ENCODE data around the gene STAT5A. TPM values are rescaled to one million over a fixed set of nuclear protein-coding genes. Genes with fewer than 3 reads are reported as not detected.
"Not testable (repeated sequence)": the region's sequence is repeated elsewhere in the genome, so short reads cannot be mapped to it uniquely, and the experiment has no call there.

STAT5A gene
- total and polyA plus RNA-seq, 3 donors from 2014 or later = 13.7 to 37.0 (median 27.8) TPM

- no peaks in the 10 kb centered on the region for H3K27me3 ChIP-seq
- WGBS, 2 donors = 77 to 86% methylated on average over 14 of the region's 14 CpGs
- no peak for TF ChIP-seq POLR2A (IDR thresholded peaks at IDR 0.05)
- no peak for TF ChIP-seq CTCF (IDR thresholded peaks at IDR 0.05)
- DNase-seq = no peak
- peaks cover 34% of the 10 kb centered on the region for H3K4me1 ChIP-seq
- intact Hi-C loops (cut with DNase I; ENCODE audit: low total_unique reads) = no loop called here
- H3K27ac ChIP-seq = no peak overlapping the region
- no peak overlapping the region for H3K4me3 ChIP-seq
- H3K9me3 ChIP-seq = no peaks in the 10 kb centered on the region
- no peaks in the 10 kb centered on the region for H3K36me3 ChIP-seq (ENCODE audit: low read depth, missing control alignments)
Measured at GRCh38 chr17:42313773-42314566, 25.7 kb downstream of the STAT5A start.

- no peaks in the 10 kb centered on the region for H3K9me3 ChIP-seq
- H3K4me1 ChIP-seq = peaks cover 23% of the 10 kb centered on the region
- 78 to 82% methylated on average over 10 of the region's 10 CpGs for WGBS, 2 donors
- H3K27ac ChIP-seq = no peak overlapping the region
- H3K36me3 ChIP-seq (ENCODE audit: low read depth, missing control alignments) = no peaks in the 10 kb centered on the region
- intact Hi-C loops (cut with DNase I; ENCODE audit: low total_unique reads) = no loop called here
- no peaks in the 10 kb centered on the region for H3K27me3 ChIP-seq
- DNase-seq = no peak
- TF ChIP-seq CTCF (IDR thresholded peaks at IDR 0.05) (no peak), POLR2A (IDR thresholded peaks at IDR 0.05) (no peak)
- H3K4me3 ChIP-seq = no peak overlapping the region
Measured at GRCh38 chr17:42315402-42316156, 27.3 kb downstream of the STAT5A start.

- peaks cover 12% of the 10 kb centered on the region for H3K4me1 ChIP-seq
- no peak for TF ChIP-seq CTCF (IDR thresholded peaks at IDR 0.05)
- TF ChIP-seq POLR2A (IDR thresholded peaks at IDR 0.05) = no peak
- intact Hi-C loops (cut with DNase I; ENCODE audit: low total_unique reads) = no loop called here
- H3K36me3 ChIP-seq (ENCODE audit: low read depth, missing control alignments) = no peaks in the 10 kb centered on the region
- no peaks in the 10 kb centered on the region for H3K27me3 ChIP-seq
- H3K9me3 ChIP-seq = no peaks in the 10 kb centered on the region
- no peak for DNase-seq
- no peak overlapping the region for H3K4me3 ChIP-seq
- 65 to 84% methylated on average over 4 of the region's 4 CpGs for WGBS, 2 donors
- H3K27ac ChIP-seq = no peak overlapping the region
Measured at GRCh38 chr17:42316755-42317154, 28.5 kb downstream of the STAT5A start.

- H3K27me3 ChIP-seq = no peaks in the 10 kb centered on the region
- no peak for DNase-seq
Measured at GRCh38 chr17:42317266-42317845, 29.1 kb downstream of the STAT5A start.

GRCh38 chr17:42317967-42318366 lies 29.7 kb downstream of the STAT5A start:
- H3K27ac ChIP-seq; H3K9me3 ChIP-seq; H3K36me3 ChIP-seq (ENCODE audit: low read depth, missing control alignments); H3K27me3 ChIP-seq; H3K4me1 ChIP-seq; H3K4me3 ChIP-seq; intact Hi-C loops (cut with DNase I; ENCODE audit: low total_unique reads); DNase-seq: not testable (repeated sequence)
- WGBS, 2 donors = 95 to 97% methylated on average over 6 of the region's 6 CpGs

More at GRCh38 chr17:42317266-42317845, 29.1 kb downstream of the STAT5A start:
- Histone ChIP-seq H3K36me3 (ENCODE audit: low read depth, missing control alignments) (no peaks in the 10 kb centered on the region), H3K9me3 (no peaks in the 10 kb centered on the region), H3K4me1 (peaks cover 6% of the 10 kb centered on the region), H3K27ac (no peak overlapping the region), H3K4me3 (no peak overlapping the region)
- TF ChIP-seq POLR2A (IDR thresholded peaks at IDR 0.05) (no peak), CTCF (IDR thresholded peaks at IDR 0.05) (no peak)
- intact Hi-C loops (cut with DNase I; ENCODE audit: low total_unique reads) = no loop called here
- WGBS, 2 donors = 55 to 63% methylated on average over 5 of the region's 5 CpGs
